Ovary (tissue), 3 donors: ENCODE measurements around the gene ADI1.

ENCODE experiments used
- EP300 ChIP-seq: sonication (generic); formaldehyde crosslinking; IDR thresholded peaks from one replicate; pipeline ENCODE4 v1.6.1; 2017; ENCODE audit warnings: antibody characterized with exemption
- POLR2A ChIP-seq: fragments of 450-650 bp; IDR thresholded peaks from one replicate; pipeline ENCODE4 v1.6.1; 2017; ENCODE audit warnings: antibody characterized with exemption, mild to moderate bottlenecking, moderate library complexity
- TF ChIP-seq, protein P1 (sequence below), 3 donors: fragments of 450-650 bp in 2 of 3; fragments of 200-600 bp in 1 of 3; IDR thresholded peaks; one replicate each; pipeline versions ENCODE4 v1.5.1 to v1.8.0; 2016 to 2022; ENCODE audit warnings: antibody characterized with exemption in 3 of 3, mild to moderate bottlenecking in 1 of 3
- donor health status: DM: no; HTN: no; CAD: no.

DNA sequence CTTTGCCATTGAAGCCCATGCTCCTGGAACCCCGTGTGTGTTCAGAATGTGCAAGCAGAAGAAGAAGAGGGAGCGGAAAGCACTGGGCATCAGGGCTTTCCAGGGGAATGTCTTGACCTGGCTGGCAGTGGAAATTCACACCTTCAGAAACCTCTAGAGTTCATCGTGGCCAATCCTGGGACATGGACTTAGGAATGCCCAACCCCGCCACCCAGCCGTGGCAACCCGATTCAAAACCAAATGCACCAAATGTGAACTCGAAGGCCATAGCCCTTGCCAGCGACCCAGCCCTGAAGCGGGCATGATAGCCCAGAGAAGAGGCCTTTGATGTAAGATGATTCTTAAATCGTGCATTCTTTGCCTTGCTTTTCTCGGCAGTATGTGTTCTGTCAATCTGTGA, 69.4 kb downstream of the ADI1 start:
- TF ChIP-seq EP300, result no peak
- TF ChIP-seq, protein P1, sequence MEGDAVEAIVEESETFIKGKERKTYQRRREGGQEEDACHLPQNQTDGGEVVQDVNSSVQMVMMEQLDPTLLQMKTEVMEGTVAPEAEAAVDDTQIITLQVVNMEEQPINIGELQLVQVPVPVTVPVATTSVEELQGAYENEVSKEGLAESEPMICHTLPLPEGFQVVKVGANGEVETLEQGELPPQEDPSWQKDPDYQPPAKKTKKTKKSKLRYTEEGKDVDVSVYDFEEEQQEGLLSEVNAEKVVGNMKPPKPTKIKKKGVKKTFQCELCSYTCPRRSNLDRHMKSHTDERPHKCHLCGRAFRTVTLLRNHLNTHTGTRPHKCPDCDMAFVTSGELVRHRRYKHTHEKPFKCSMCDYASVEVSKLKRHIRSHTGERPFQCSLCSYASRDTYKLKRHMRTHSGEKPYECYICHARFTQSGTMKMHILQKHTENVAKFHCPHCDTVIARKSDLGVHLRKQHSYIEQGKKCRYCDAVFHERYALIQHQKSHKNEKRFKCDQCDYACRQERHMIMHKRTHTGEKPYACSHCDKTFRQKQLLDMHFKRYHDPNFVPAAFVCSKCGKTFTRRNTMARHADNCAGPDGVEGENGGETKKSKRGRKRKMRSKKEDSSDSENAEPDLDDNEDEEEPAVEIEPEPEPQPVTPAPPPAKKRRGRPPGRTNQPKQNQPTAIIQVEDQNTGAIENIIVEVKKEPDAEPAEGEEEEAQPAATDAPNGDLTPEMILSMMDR (IDR thresholded peaks at IDR 0.05), result no peak
- no peak for TF ChIP-seq POLR2A
